KG1 (cell line): Measurements from ENCODE around the gene HES4.
A peak's percentile ranks its signal among the peaks of the same experiment; 100 is the strongest.
"Not testable (repeated sequence)": the region's sequence is repeated elsewhere in the genome, so short reads cannot be mapped to it uniquely, and the experiment has no call there.

Experiments
- DNase-seq: peaks from one replicate; lab custom pipeline; 2025; lab: John Stamatoyannopoulos, UW

The HES4 gene

GRCh38 chr1:1017397-1018320 lies 17.8 kb upstream of the HES4 start:
- DNase-seq: not testable (repeated sequence)

GRCh38 chr1:1014799-1015681 lies 15.1 kb upstream of the HES4 start:
- DNase-seq: no peak

GRCh38 chr1:1013922-1014648 lies 14.2 kb upstream of the HES4 start:
- no peak for DNase-seq

GRCh38 chr1:1013105-1013921 lies 13.4 kb upstream of the HES4 start, which contains the start of gene ISG15:
Gene ISG15, plus strand, starts transcription at chr1:1013497. Its CDS starts 77 bp downstream, at chr1:1013574.
- peak; percentile 79 for DNase-seq

- DNase-seq: not testable (repeated sequence)
Measured at GRCh38 chr1:1012736-1013104, 12.8 kb upstream of the HES4 start.

- no peak for DNase-seq
Measured at GRCh38 chr1:1011396-1011949, 11.6 kb upstream of the HES4 start.

GRCh38 chr1:1010131-1010530 lies 10.2 kb upstream of the HES4 start:
- not testable (repeated sequence) for DNase-seq

- no peak for DNase-seq
Measured at GRCh38 chr1:1006305-1007159, 6.6 kb upstream of the HES4 start.

- no peak for DNase-seq
Measured at GRCh38 chr1:1005774-1006304, 5.9 kb upstream of the HES4 start.

GRCh38 chr1:1004780-1005697 lies 5.1 kb upstream of the HES4 start:
- DNase-seq: no peak

GRCh38 chr1:1004420-1004779 lies 4.5 kb upstream of the HES4 start:
- no peak for DNase-seq

- no peak for DNase-seq
Measured at GRCh38 chr1:1003618-1004419, 3.9 kb upstream of the HES4 start.

GRCh38 chr1:1001057-1001783 lies 1.3 kb upstream of the HES4 start:
- DNase-seq: no peak

- DNase-seq: no peak
Measured at GRCh38 chr1:1000357-1001056, 610 bp upstream of the HES4 start.

GRCh38 chr1:998995-999724 lies 737 bp downstream of the HES4 start:
- DNase-seq: no peak

GRCh38 chr1:998745-998994 lies 1.2 kb downstream of the HES4 start:
- no peak for DNase-seq
